ENCODE results near the gene TAS2R40.

Gene TAS2R40

DNA sequence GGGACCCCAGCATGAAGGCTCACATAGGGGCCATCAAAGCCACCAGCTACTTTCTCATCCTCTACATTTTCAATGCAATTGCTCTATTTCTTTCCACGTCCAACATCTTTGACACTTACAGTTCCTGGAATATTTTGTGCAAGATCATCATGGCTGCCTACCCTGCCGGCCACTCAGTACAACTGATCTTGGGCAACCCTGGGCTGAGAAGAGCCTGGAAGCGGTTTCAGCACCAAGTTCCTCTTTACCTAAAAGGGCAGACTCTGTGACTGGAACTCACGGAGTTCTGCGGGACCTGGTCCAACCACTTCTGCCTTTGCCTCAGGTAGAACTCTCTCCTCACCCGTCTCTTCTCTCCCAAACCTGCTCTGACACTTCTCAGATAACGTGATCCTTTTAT, 945 bp downstream of the TAS2R40 start:
- TF ChIP-seq, protein P1, sequence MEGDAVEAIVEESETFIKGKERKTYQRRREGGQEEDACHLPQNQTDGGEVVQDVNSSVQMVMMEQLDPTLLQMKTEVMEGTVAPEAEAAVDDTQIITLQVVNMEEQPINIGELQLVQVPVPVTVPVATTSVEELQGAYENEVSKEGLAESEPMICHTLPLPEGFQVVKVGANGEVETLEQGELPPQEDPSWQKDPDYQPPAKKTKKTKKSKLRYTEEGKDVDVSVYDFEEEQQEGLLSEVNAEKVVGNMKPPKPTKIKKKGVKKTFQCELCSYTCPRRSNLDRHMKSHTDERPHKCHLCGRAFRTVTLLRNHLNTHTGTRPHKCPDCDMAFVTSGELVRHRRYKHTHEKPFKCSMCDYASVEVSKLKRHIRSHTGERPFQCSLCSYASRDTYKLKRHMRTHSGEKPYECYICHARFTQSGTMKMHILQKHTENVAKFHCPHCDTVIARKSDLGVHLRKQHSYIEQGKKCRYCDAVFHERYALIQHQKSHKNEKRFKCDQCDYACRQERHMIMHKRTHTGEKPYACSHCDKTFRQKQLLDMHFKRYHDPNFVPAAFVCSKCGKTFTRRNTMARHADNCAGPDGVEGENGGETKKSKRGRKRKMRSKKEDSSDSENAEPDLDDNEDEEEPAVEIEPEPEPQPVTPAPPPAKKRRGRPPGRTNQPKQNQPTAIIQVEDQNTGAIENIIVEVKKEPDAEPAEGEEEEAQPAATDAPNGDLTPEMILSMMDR (conservative IDR thresholded peaks at IDR 0.05; ENCODE audit: low read length), result no peak
- H3K4me3 ChIP-seq (ENCODE audit: low read length), result no peak overlapping the region
- no peak for DNase-seq (ENCODE audit: low read depth)

GRCh38 chr7:143223784-143224183, 1.9 kb downstream of the TAS2R40 start:
- TF ChIP-seq, protein P1 (conservative IDR thresholded peaks at IDR 0.05; ENCODE audit: low read length), result no peak

DNA sequence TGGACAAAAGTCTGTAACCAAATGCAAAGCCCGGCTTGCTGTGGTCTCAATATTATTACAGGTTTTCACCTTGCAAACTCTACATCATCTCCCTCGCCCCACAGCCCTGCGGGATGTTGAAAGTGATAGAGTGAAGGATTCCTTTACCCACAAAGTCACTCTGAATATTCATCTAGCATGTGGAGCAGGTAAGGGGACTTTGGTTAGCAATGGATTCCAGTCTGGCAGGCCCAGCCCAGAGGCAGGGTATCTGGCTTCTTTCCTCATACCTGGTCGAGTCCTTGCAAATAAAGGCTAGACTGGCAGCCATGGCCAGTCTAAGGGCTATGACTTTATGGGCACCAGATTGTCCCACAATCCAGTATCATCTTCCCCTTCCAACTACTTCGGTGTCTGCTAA, 3.2 kb downstream of the TAS2R40 start:
- TF ChIP-seq, protein P1 (conservative IDR thresholded peaks at IDR 0.05; ENCODE audit: low read length), result no peak
- no peak overlapping the region for H3K4me3 ChIP-seq (ENCODE audit: low read length)
- DNase-seq (ENCODE audit: low read depth), result no peak

More at GRCh38 chr7:143223784-143224183, 1.9 kb downstream of the TAS2R40 start:
- no peak for DNase-seq (ENCODE audit: low read depth)
- H3K4me3 ChIP-seq (ENCODE audit: low read length), result no peak overlapping the region

DNA sequence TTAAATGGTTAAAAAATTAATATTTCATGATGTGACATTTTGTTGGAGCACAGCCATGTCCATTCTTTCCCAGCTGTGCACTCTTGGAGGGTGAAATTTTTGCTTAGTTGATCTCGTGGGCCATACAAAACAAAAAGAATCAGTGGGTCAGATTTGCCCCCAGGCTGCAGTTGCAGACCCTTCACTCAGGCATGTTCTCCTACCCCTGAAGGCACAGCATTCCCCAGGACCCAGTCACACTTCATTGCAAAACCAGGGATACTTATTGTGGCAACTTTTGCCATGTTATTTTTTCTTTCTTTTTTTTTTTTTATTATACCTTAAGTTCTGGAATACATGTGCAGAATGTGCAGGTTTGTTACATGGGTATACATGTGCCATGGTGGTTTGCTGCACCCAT, 6.0 kb downstream of the TAS2R40 start:
- TF ChIP-seq, protein P1 (conservative IDR thresholded peaks at IDR 0.05; ENCODE audit: low read length), result no peak
- no peak overlapping the region for H3K4me3 ChIP-seq (ENCODE audit: low read length)
- peak; percentile 16 for DNase-seq (ENCODE audit: low read depth)

- DNase-seq (ENCODE audit: low read depth), result peak; percentile 15
- TF ChIP-seq, protein P1 (conservative IDR thresholded peaks at IDR 0.05; ENCODE audit: low read length), result no peak
- H3K4me3 ChIP-seq (ENCODE audit: low read length), result no peak overlapping the region
These were observed 7.4 kb downstream of the TAS2R40 start for GRCh38 chr7:143229054-143229790.

GRCh38 chr7:143230602-143231457, 9.0 kb downstream of the TAS2R40 start:
- DNase-seq (ENCODE audit: low read depth), result no peak
- H3K4me3 ChIP-seq (ENCODE audit: low read length), result no peak overlapping the region
- TF ChIP-seq, protein P1 (conservative IDR thresholded peaks at IDR 0.05; ENCODE audit: low read length), result no peak
